Measurements from ENCODE around the gene PIP5K1B.

DNA sequence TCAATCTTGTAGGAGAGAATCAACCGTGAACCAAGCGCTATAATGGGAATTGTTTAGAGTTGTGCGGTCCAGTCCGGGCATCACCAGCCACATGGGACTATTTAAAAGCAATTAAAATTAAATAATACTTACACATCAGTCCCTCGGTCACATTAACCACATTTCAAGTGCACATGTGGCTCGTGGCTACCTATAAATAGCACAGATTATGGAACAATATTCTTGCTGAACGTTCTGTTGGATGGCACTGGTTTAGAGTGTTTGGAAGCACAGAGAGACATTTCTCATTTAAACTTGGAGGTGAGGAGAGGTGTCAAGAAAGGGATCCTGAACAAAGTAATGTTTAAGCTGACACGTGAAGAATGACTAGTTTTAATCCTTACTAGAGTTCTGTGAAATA, 12.5 kb upstream of the PIP5K1B start:
- TF ChIP-seq, protein P1, sequence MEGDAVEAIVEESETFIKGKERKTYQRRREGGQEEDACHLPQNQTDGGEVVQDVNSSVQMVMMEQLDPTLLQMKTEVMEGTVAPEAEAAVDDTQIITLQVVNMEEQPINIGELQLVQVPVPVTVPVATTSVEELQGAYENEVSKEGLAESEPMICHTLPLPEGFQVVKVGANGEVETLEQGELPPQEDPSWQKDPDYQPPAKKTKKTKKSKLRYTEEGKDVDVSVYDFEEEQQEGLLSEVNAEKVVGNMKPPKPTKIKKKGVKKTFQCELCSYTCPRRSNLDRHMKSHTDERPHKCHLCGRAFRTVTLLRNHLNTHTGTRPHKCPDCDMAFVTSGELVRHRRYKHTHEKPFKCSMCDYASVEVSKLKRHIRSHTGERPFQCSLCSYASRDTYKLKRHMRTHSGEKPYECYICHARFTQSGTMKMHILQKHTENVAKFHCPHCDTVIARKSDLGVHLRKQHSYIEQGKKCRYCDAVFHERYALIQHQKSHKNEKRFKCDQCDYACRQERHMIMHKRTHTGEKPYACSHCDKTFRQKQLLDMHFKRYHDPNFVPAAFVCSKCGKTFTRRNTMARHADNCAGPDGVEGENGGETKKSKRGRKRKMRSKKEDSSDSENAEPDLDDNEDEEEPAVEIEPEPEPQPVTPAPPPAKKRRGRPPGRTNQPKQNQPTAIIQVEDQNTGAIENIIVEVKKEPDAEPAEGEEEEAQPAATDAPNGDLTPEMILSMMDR (IDR thresholded peaks at IDR 0.05): no peak
- TF ChIP-seq SIN3A (IDR thresholded peaks at IDR 0.05; ENCODE audit: borderline replicate concordance, insufficient read depth, low read depth, low read length): no peak
- TF ChIP-seq REST (IDR thresholded peaks at IDR 0.05; ENCODE audit: insufficient read depth in 1 of 2, low read depth in 2 of 2, low read length in 1 of 2): no peak
- no peak for TF ChIP-seq POLR2AphosphoS5 (IDR thresholded peaks at IDR 0.05; ENCODE audit: low read depth, low read length)
- no peak for TF ChIP-seq TCF7L2 (IDR thresholded peaks at IDR 0.05; ENCODE audit: low read depth, low read length)
